Lung (tissue), 12 donors: ENCODE measurements around the gene CDC42BPA. TPM values are rescaled to one million over a fixed set of nuclear protein-coding genes. Genes with fewer than 3 reads are reported as not detected.

Source experiments
- ATAC-seq: fragments of 200-7000 bp; cut with Tn5 transposase; one replicate; pipeline ENCODE4 v1.9.1; 2020; ENCODE audit warnings: moderate number of reproducible peaks; ENCODE audit not compliant: insufficient read depth, low FRiP score
- DNase-seq, 3 donors: peaks; one replicate each; pipeline ENCODE4 v3.0.0-alpha.2; 2013 to 2017
- H3K27ac ChIP-seq, 2 donors: one replicate each; pipeline ENCODE4 v1.5.1; 2013; ENCODE audit warnings: mild to moderate bottlenecking in 2 of 2, moderate library complexity in 2 of 2, control low read depth in 1 of 2, inconsistent platforms in 1 of 2, low read depth in 1 of 2, low read length in 1 of 2
- H3K27me3 ChIP-seq, 3 donors: one replicate each; pipeline ENCODE4 v1.5.1; 2013; ENCODE audit warnings: low read length in 2 of 3; ENCODE audit not compliant: control insufficient read depth in 3 of 3, insufficient read depth in 3 of 3
- H3K36me3 ChIP-seq, 4 donors: one replicate each; pipeline ENCODE4 v1.5.1; 2013; ENCODE audit warnings: low read length in 4 of 4, mild to moderate bottlenecking in 1 of 4, moderate library complexity in 1 of 4; ENCODE audit not compliant: control insufficient read depth in 4 of 4, insufficient read depth in 4 of 4
- H3K4me1 ChIP-seq, 5 donors: one replicate each; pipeline ENCODE4 v1.5.1; 2013; ENCODE audit warnings: low read length in 5 of 5, mild to moderate bottlenecking in 2 of 5, moderate library complexity in 1 of 5; ENCODE audit not compliant: control insufficient read depth in 5 of 5, insufficient read depth in 5 of 5
- H3K4me3 ChIP-seq: one replicate; pipeline ENCODE4 v1.5.1; 2013; ENCODE audit warnings: mild to moderate bottlenecking, control low read depth, moderate library complexity
- H3K9ac ChIP-seq, 2 donors: one replicate each; pipeline ENCODE4 v1.5.1; 2013; ENCODE audit warnings: low read length in 2 of 2, control low read depth in 1 of 2; ENCODE audit not compliant: insufficient read depth in 1 of 2
- H3K9me3 ChIP-seq, 4 donors: one replicate each; pipeline ENCODE4 v1.5.1; 2013; ENCODE audit warnings: low read length in 3 of 4, mild to moderate bottlenecking in 1 of 4, moderate library complexity in 1 of 4; ENCODE audit not compliant: control insufficient read depth in 4 of 4, insufficient read depth in 3 of 4
- WGBS, 2 donors: extraction: QIAGEN DNeasy Blood & Tissue Kit; methylation state at CpG; one replicate each; pipeline ENCODE4 v1.1.7; 2013; 5-methylcytosine and 5-hydroxymethylcytosine counted together
- polyA plus RNA-seq, 2 donors: library from polyadenylated mRNA; stranded (reverse); fragments of 200-250 nt; gene quantifications; one replicate each; pipeline ENCODE4 v1.2.1, GENCODE V29; 2013
- total RNA-seq, 2 donors: library from RNA; depleted of rRNA in 1 of 2; stranded (reverse); fragments of >200 nt in 1 of 2; gene quantifications; one replicate each; pipeline ENCODE4 v1.2.1, GENCODE V29; 2014 to 2021
- TF ChIP-seq, protein P1 (sequence below): IDR thresholded peaks from 2 replicates; pipeline ENCODE4 v1.5.1; 2012; ENCODE audit warnings: mild to moderate bottlenecking; ENCODE audit errors: control extremely low read depth, extremely low read depth
- donor health status: control.
- donor health status: control.
- donor health status: Bipolar disorder and iron deficiency.
- donor health status: healthy.
- donor health status: DM: yes; HTN: yes; CAD: no.

Gene CDC42BPA
- total and polyA plus RNA-seq, 4 donors: 6.4 to 97.4 (median 20.2) TPM

DNA sequence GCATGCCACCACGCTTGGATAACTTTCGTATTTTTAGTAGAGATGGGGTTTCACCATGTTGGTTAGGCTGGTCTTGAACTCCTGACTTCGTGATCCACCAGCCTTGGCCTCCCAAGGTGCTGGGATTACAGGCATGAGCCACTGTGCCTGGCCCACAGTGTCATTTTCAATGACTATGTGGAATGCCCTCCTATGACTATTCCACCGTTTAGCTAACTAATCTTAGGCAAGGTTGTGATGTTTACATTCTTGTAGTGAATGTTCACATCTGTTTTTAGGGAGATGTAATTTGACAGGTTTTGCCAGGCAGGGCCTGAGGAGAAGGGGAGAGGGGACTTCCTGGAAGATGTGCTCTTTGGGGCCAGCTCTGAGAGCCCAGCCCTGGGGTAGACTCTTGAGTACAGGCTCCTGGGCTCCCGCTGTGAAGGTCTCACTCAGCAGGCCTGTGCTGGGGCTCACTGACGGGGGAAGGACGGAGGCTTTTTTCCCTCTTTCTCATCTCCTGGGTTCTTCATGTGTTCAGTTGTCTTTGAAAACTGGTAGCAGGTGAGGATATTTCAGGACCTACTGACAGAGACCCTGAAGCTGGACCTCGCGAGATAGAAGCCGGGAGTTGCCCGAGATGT, 365.0 kb downstream of the CDC42BPA start:
- Histone ChIP-seq H3K9me3 (no peaks in the 10 kb centered on the region), H3K4me1 (peaks cover 0 to 5% (median 0%) of the 10 kb centered on the region in 5 donors), H3K9ac (no peak overlapping the region), H3K27me3 (no peaks in the 10 kb centered on the region), H3K27ac (no peak overlapping the region), H3K4me3 (no peak overlapping the region), H3K36me3 (peaks cover 0 to 1% (median 0%) of the 10 kb centered on the region in 4 donors)
- WGBS, 2 donors: 90 to 92% methylated on average over 11 of the region's 11 CpGs
- DNase-seq: no peak
- TF ChIP-seq, protein P1, sequence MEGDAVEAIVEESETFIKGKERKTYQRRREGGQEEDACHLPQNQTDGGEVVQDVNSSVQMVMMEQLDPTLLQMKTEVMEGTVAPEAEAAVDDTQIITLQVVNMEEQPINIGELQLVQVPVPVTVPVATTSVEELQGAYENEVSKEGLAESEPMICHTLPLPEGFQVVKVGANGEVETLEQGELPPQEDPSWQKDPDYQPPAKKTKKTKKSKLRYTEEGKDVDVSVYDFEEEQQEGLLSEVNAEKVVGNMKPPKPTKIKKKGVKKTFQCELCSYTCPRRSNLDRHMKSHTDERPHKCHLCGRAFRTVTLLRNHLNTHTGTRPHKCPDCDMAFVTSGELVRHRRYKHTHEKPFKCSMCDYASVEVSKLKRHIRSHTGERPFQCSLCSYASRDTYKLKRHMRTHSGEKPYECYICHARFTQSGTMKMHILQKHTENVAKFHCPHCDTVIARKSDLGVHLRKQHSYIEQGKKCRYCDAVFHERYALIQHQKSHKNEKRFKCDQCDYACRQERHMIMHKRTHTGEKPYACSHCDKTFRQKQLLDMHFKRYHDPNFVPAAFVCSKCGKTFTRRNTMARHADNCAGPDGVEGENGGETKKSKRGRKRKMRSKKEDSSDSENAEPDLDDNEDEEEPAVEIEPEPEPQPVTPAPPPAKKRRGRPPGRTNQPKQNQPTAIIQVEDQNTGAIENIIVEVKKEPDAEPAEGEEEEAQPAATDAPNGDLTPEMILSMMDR: no peak
- ATAC-seq: no peak

DNA sequence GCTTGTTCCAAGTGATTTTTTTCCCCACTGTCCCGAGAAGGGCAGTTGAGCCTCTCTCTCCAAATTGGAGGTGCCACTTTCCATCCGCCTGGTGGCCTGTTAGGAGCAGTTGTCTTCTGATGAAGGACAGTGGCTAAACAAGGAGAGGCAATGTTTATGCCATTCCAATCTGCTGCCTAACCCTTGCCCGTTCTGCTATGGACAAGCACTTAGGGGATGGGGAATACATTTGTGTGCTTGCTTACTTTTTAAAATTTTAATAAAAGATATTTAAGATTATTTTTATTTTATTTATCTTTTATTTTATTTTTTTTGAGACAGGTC, 366.2 kb downstream of the CDC42BPA start:
- peaks cover 0 to 6% (median 1%) of the 10 kb centered on the region in 4 donors for H3K9me3 ChIP-seq
- TF ChIP-seq, protein P1: no peak
- H3K4me3 ChIP-seq: no peak overlapping the region
- 74 to 90% methylated on average over 3 of the region's 3 CpGs for WGBS, 2 donors
- H3K27ac ChIP-seq: no peak overlapping the region
- ATAC-seq (no peak), DNase-seq (no peak)
- H3K36me3 ChIP-seq: no peaks in the 10 kb centered on the region
- no peak overlapping the region for H3K9ac ChIP-seq
- no peaks in the 10 kb centered on the region for H3K27me3 ChIP-seq
- peaks cover 0 to 5% (median 0%) of the 10 kb centered on the region in 5 donors for H3K4me1 ChIP-seq

DNA sequence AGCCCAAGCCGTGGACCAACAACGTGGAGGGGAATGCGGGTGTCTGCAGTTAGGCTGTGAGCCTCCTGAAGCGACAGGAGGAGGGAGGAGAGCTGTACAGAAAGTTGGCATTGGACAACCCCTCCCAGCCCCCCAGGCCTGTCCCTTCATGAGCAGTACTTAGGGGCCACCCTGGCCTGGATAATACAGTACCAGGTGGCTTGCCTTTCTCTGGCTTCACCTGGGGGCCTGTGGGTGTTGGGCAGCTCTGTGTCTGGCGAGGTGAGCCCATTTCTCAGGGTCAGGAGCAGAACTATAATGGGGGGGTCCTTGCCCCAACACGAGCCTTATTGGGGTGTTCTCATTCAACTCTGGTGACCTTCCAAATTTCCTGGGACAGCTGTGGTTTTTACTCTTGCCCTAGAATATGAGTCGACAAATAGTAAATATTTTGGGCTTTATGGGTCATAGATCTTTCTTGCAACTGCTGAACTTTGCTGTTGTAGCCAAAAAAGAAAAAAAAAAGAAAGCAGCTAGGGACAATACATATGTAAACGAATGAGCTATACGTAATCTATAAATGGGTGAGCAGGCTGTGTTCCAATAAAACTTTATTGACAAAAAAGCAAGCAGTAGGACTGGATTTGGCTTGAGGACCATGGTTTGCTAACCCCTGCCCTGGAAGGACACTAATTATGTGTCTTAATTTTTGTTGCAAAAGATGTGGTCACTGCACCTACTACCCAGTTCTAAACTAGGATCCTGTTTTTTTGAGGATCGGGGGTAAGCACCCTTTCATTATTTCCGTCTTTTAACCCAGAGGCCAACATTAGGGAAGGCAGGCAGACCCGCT, 366.8 kb downstream of the CDC42BPA start:
- WGBS, 2 donors: 79 to 86% methylated on average over 12 of the region's 12 CpGs

More for the DNA sequence above, 366.8 kb downstream of the CDC42BPA start:
- H3K4me3 ChIP-seq: no peak overlapping the region
- no peak overlapping the region for H3K9ac ChIP-seq
- TF ChIP-seq, protein P1: no peak
- H3K36me3 ChIP-seq: no peaks in the 10 kb centered on the region
- no peak for ATAC-seq
- peaks cover 0 to 6% (median 1%) of the 10 kb centered on the region in 4 donors for H3K9me3 ChIP-seq
- no peaks in the 10 kb centered on the region for H3K27me3 ChIP-seq
- peak overlapping the region in 1 of 2 donors; percentile 25 for H3K27ac ChIP-seq
- no peak for DNase-seq
- peaks cover 0 to 5% (median 3%) of the 10 kb centered on the region in 5 donors for H3K4me1 ChIP-seq
